Epithelial cell of proximal tubule (primary cell): ENCODE results near the gene ASB12. TPM values are rescaled to one million over a fixed set of nuclear protein-coding genes. Genes with fewer than 3 reads are reported as not detected.

Source experiments
- DNase-seq: peaks from one replicate; pipeline ENCODE4 v3.0.0-alpha.2; 2011; ENCODE audit warnings: low read depth
- H3K4me3 ChIP-seq: 2 replicates; pipeline ENCODE4 v1.5.1; 2011; ENCODE audit warnings: low read depth, mild to moderate bottlenecking, low read length
- CTCF ChIP-seq: conservative IDR thresholded peaks from 2 replicates; pipeline ENCODE4 v1.5.1; 2012; ENCODE audit warnings: low read depth, mild to moderate bottlenecking, low read length
- total RNA-seq: library from RNA; depleted of rRNA; stranded (reverse); fragments of >200 nt; gene quantifications from 2 replicates; pipeline ENCODE4 v1.2.3, GENCODE V29; 2015

Gene ASB12
- total RNA-seq, 1 donor from 2014 or later, result not detected

- TF ChIP-seq CTCF, result no peak
- DNase-seq, result no peak
Measured at GRCh38 chrX:64186974-64187761, 43.2 kb downstream of the ASB12 start.

GRCh38 chrX:64184396-64184795 lies 46.0 kb downstream of the ASB12 start:
- no peak overlapping the region for H3K4me3 ChIP-seq
- no peak for DNase-seq
- no peak for TF ChIP-seq CTCF

More at GRCh38 chrX:64186974-64187761, 43.2 kb downstream of the ASB12 start:
- H3K4me3 ChIP-seq, result no peak overlapping the region

- TF ChIP-seq CTCF, result no peak
- DNase-seq, result no peak
Measured at GRCh38 chrX:64182208-64182607, 48.2 kb downstream of the ASB12 start.

GRCh38 chrX:64176876-64177275 lies 53.5 kb downstream of the ASB12 start:
- H3K4me3 ChIP-seq, result no peak overlapping the region
- DNase-seq, result no peak
- no peak for TF ChIP-seq CTCF

More at GRCh38 chrX:64182208-64182607, 48.2 kb downstream of the ASB12 start:
- no peak overlapping the region for H3K4me3 ChIP-seq

Other genes with a start within 250 kb of the ASB12 start
- gene AMER1, start 24.9 kb downstream of the ASB12 start, total RNA-seq, result 1.6 and 1.9 TPM in 2 replicates
- 0.12 and 2.4 TPM in 2 replicates for gene MTMR8, start 164.8 kb upstream of the ASB12 start, total RNA-seq